GM12873 (cell line): Measurements from ENCODE around the gene RARB.

Experiments used
- CTCF ChIP-seq: IDR thresholded peaks from 2 replicates; pipeline ENCODE4 v1.5.1; 2012; ENCODE audit warnings: low read depth, mild to moderate bottlenecking, moderate library complexity, low read length, control low read depth; ENCODE audit not compliant: insufficient read depth; ENCODE audit errors: missing control alignments

Gene RARB

GRCh38 chr3:25589104-25589782 is 161.2 kb downstream of the RARB start:
- no peak for TF ChIP-seq CTCF

- TF ChIP-seq CTCF = no peak
Measured at GRCh38 chr3:25589783-25590258, 161.8 kb downstream of the RARB start.

GRCh38 chr3:25592510-25592968 is 164.5 kb downstream of the RARB start:
- TF ChIP-seq CTCF = no peak

GRCh38 chr3:25593001-25593400 is 164.9 kb downstream of the RARB start:
- TF ChIP-seq CTCF = no peak

GRCh38 chr3:25594007-25594502 is 166.0 kb downstream of the RARB start:
- peak; percentile 59 for TF ChIP-seq CTCF

GRCh38 chr3:25597535-25598101 is 169.6 kb downstream of the RARB start:
- TF ChIP-seq CTCF = no peak

GRCh38 chr3:25603703-25604102 is 175.6 kb downstream of the RARB start:
- no peak for TF ChIP-seq CTCF
